Psoas muscle (tissue), 8 donors: ENCODE measurements around the gene SLC13A3. TPM values are rescaled to one million over a fixed set of nuclear protein-coding genes. Genes with fewer than 3 reads are reported as not detected.
A peak's percentile ranks its signal among the peaks of the same experiment; 100 is the strongest.

Source experiments
- ATAC-seq, 4 donors: fragments of 200-7000 bp; cut with Tn5 transposase; one replicate each; pipeline ENCODE4 v1.9.1; 2020; ENCODE audit warnings: moderate library complexity in 3 of 4, mild to moderate bottlenecking in 2 of 4
- DNase-seq, 2 donors: peaks; one replicate each; pipeline ENCODE4 v3.0.0-alpha.2; 2020
- H3K27ac ChIP-seq: fragments of 200-600 bp; one replicate; pipeline ENCODE4 v1.8.0; 2022
- H3K27me3 ChIP-seq, 3 donors: fragments of 200-600 bp in 1 of 3; one replicate each; pipeline versions ENCODE4 v1.6.1 to v1.8.0; 2013 to 2022; ENCODE audit warnings: low read length in 2 of 3, mild to moderate bottlenecking in 2 of 3, moderate library complexity in 1 of 3; ENCODE audit not compliant: insufficient read depth in 3 of 3
- H3K36me3 ChIP-seq, 2 donors: fragments of 200-600 bp in 1 of 2; one replicate each; pipeline versions ENCODE4 v1.6.1 to v1.8.0; 2013 to 2022; ENCODE audit warnings: low read depth in 1 of 2, mild to moderate bottlenecking in 1 of 2, moderate library complexity in 1 of 2; ENCODE audit not compliant: insufficient read depth in 1 of 2
- H3K4me1 ChIP-seq: fragments of 200-600 bp; one replicate; pipeline ENCODE4 v1.8.0; 2022
- H3K4me3 ChIP-seq: fragments of 200-600 bp; one replicate; pipeline ENCODE4 v1.8.0; 2022; ENCODE audit warnings: mild to moderate bottlenecking
- H3K9me3 ChIP-seq: fragments of 200-600 bp; one replicate; pipeline ENCODE4 v1.8.0; 2022
- CTCF ChIP-seq: fragments of 200-600 bp; IDR thresholded peaks from one replicate; pipeline ENCODE4 v1.8.0; 2022; ENCODE audit warnings: antibody characterized with exemption
- WGBS, 3 donors: extraction: QIAGEN DNeasy Blood & Tissue Kit; methylation state at CpG; one replicate each; pipeline versions ENCODE4 v1.1.6 to v1.1.7; 2013; 5-methylcytosine and 5-hydroxymethylcytosine counted together
- intact Hi-C, 2 donors: fragments of 100-400 bp; cut with DNase I; formaldehyde crosslinking; loops; one replicate each; pipeline versions ENCODE4 v1.11.0 to v1.14.2; 2022
- polyA plus RNA-seq, 3 donors: library from polyadenylated mRNA; stranded (reverse); fragments of 200-250 nt; gene quantifications; one replicate each; pipeline ENCODE4 v1.2.3, GENCODE V29; 2013
- total RNA-seq, 4 donors: library from RNA; stranded (reverse); fragmentation: NEBNext Ultra II Directional in 2 of 4; extraction: Animal tissue kit (Norgen Biotek cat#: 25700) in 2 of 4; gene quantifications; one replicate each; pipeline versions ENCODE4 v1.2.1 to v1.2.4, GENCODE V29; 2021 to 2023
- donor health status: healthy with polysubstance abuse.
- donor health status: DM: no; HTN: no; CAD: no; lungs with moderate emphysema.
- donor health status: Bipolar disorder and iron deficiency.
- donor health status: healthy.
- donor health status: DM: yes; HTN: yes; CAD: no.
- donor health status: DM: no; HTN: no; CAD: no.
- donor health status: DM: no; HTN: no; CAD: no.
- donor health status: DM: yes; HTN: yes; CAD: no.

SLC13A3 gene
- total and polyA plus RNA-seq, 7 donors: 0.04 to 0.38 (median 0.15) TPM

- no peak for TF ChIP-seq CTCF
Measured at GRCh38 chr20:46698788-46699187, 47.5 kb upstream of the SLC13A3 start.

GRCh38 chr20:46696791-46697279 lies 45.6 kb upstream of the SLC13A3 start:
- WGBS, 3 donors: 59 to 82% (median 71%) methylated on average over 3 of the region's 3 CpGs
- Histone ChIP-seq H3K27me3 (peaks cover 0 to 11% (median 2%) of the 10 kb centered on the region in 3 donors), H3K4me3 (no peak overlapping the region), H3K9me3 (peaks cover 1% of the 10 kb centered on the region), H3K4me1 (no peaks in the 10 kb centered on the region), H3K27ac (no peak overlapping the region), H3K36me3 (no peaks in the 10 kb centered on the region)
- ATAC-seq: no peak
- no peak for TF ChIP-seq CTCF
- intact Hi-C loops: no loop called here
- DNase-seq: no peak

More at GRCh38 chr20:46698788-46699187, 47.5 kb upstream of the SLC13A3 start:
- DNase-seq (no peak), ATAC-seq (no peak)
- H3K9me3 ChIP-seq: no peaks in the 10 kb centered on the region
- 82 to 86% (median 85%) methylated on average over 2 of the region's 2 CpGs for WGBS, 3 donors
- H3K27me3 ChIP-seq: peaks cover 0 to 17% (median 5%) of the 10 kb centered on the region in 3 donors
- H3K36me3 ChIP-seq: no peaks in the 10 kb centered on the region
- no peak overlapping the region for H3K4me3 ChIP-seq
- no peak overlapping the region for H3K27ac ChIP-seq
- intact Hi-C loops: no loop called here
- no peaks in the 10 kb centered on the region for H3K4me1 ChIP-seq

DNA sequence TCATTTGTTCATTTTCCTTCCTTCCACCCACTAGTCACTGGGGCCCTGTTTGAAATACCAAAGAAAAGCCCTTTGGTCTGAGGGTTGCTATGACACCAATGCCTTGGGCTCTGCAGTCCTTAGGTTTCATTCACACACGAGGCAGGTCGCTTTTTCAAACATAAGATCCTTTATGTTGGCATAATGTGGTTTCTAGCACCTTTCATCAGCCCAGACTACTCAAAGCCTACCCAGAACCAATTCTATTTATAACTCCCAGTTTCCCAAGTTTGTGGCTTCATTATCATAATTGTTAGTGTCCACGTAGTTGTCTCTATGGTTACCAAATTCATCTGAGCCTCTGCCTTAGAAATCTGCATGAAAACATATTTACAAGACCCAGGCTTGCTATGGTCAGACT lies 44.6 kb upstream of the SLC13A3 start:
- no peak for TF ChIP-seq CTCF
- Histone ChIP-seq H3K4me3 (no peak overlapping the region), H3K27me3 (peaks cover 0 to 11% (median 2%) of the 10 kb centered on the region in 3 donors), H3K4me1 (no peaks in the 10 kb centered on the region), H3K9me3 (peaks cover 5% of the 10 kb centered on the region), H3K27ac (no peak overlapping the region), H3K36me3 (no peaks in the 10 kb centered on the region)
- intact Hi-C loops: no loop called here
- ATAC-seq: no peak
- 36 to 43% (median 40%) methylated on average over 3 of the region's 3 CpGs for WGBS, 3 donors
- DNase-seq: no peak

GRCh38 chr20:46694484-46694883 lies 43.2 kb upstream of the SLC13A3 start:
- 36 to 49% (median 47%) methylated on average over 2 of the region's 2 CpGs for WGBS, 3 donors
- peaks cover 0 to under 1% (median 0%) of the 10 kb centered on the region in 3 donors for H3K27me3 ChIP-seq
- DNase-seq: no peak
- H3K36me3 ChIP-seq: no peaks in the 10 kb centered on the region
- intact Hi-C loops: no loop called here
- TF ChIP-seq CTCF: no peak
- H3K27ac ChIP-seq: no peak overlapping the region
- peaks cover 5% of the 10 kb centered on the region for H3K9me3 ChIP-seq
- no peaks in the 10 kb centered on the region for H3K4me1 ChIP-seq
- H3K4me3 ChIP-seq: no peak overlapping the region
- peak in 3 of 4 donors; percentile 44 to 61 (median 51) for ATAC-seq

- Histone ChIP-seq H3K4me1 (peaks cover 19% of the 10 kb centered on the region), H3K4me3 (no peak overlapping the region), H3K27ac (no peak overlapping the region), H3K27me3 (no peaks in the 10 kb centered on the region), H3K36me3 (peaks cover 0 to 5% of the 10 kb centered on the region in 2 donors), H3K9me3 (peaks cover 5% of the 10 kb centered on the region)
- no peak for TF ChIP-seq CTCF
- ATAC-seq (no peak), DNase-seq (no peak)
- intact Hi-C loops: no loop called here
- 52 to 74% (median 74%) methylated on average over 4 of the region's 4 CpGs for WGBS, 3 donors
Measured at GRCh38 chr20:46691196-46691595, 39.9 kb upstream of the SLC13A3 start.
